ENCODE results near the gene CDC25C. TPM values are rescaled to one million over a fixed set of nuclear protein-coding genes. Genes with fewer than 3 reads are reported as not detected.

CDC25C gene
- total RNA-seq, 2 experiments from 2014 or later: not detected

DNA sequence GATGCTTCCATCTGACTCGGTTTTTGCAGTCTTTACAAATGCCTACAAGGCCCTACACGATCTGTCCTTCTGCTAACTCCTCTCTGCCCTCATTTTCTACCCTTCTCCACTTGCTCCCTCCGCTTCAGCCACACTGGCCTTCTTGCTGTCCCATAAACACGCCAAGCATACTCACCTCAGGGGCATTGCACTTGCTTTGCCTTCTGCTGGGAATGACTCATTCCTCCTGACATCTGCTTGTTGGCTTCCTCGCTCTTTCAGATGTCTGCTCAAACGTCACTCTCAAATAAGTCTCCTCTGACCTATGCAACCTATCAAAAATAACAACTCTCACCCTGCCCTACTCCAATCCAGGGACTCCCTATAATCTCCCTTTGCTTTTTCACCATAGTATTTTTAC lies 28.2 kb downstream of the CDC25C start:
- Mint-ChIP-seq H3K9me3 (no peaks in the 10 kb centered on the region), H3K36me3 (ENCODE audit: low read depth) (no peaks in the 10 kb centered on the region), H3K27ac (no peak overlapping the region), H3K27me3 (no peaks in the 10 kb centered on the region), H3K4me3 (no peak overlapping the region), H3K4me1 (ENCODE audit: low read depth) (no peaks in the 10 kb centered on the region)
- ChIA-PET POLR2A (no interaction called here), CTCF (no interaction called here)
- Histone ChIP-seq H3K27ac (ENCODE audit: low read depth in 1 of 2, low read length in 2 of 2) (no peak overlapping the region), H3K4me3 (ENCODE audit: low read length) (no peak overlapping the region), H3K9me3 (ENCODE audit: control insufficient read depth in 1 of 2, insufficient read depth in 1 of 2, low read length in 2 of 2) (no peaks in the 10 kb centered on the region), H3K4me1 (ENCODE audit: insufficient read depth, low read length) (no peaks in the 10 kb centered on the region), H3K36me3 (ENCODE audit: insufficient read depth, low read length) (no peaks in the 10 kb centered on the region), H3K27me3 (ENCODE audit: control insufficient read depth in 1 of 2, insufficient read depth in 2 of 2, low read length in 2 of 2) (no peaks in the 10 kb centered on the region)
- ATAC-seq (ENCODE audit: poor library complexity) (no peak), DNase-seq (no peak)
- TF ChIP-seq, protein P1, sequence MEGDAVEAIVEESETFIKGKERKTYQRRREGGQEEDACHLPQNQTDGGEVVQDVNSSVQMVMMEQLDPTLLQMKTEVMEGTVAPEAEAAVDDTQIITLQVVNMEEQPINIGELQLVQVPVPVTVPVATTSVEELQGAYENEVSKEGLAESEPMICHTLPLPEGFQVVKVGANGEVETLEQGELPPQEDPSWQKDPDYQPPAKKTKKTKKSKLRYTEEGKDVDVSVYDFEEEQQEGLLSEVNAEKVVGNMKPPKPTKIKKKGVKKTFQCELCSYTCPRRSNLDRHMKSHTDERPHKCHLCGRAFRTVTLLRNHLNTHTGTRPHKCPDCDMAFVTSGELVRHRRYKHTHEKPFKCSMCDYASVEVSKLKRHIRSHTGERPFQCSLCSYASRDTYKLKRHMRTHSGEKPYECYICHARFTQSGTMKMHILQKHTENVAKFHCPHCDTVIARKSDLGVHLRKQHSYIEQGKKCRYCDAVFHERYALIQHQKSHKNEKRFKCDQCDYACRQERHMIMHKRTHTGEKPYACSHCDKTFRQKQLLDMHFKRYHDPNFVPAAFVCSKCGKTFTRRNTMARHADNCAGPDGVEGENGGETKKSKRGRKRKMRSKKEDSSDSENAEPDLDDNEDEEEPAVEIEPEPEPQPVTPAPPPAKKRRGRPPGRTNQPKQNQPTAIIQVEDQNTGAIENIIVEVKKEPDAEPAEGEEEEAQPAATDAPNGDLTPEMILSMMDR (IDR thresholded peaks at IDR 0.05): no peak
- intact Hi-C loops (cut with DNase I, micrococcal nuclease): no loop called here

DNA sequence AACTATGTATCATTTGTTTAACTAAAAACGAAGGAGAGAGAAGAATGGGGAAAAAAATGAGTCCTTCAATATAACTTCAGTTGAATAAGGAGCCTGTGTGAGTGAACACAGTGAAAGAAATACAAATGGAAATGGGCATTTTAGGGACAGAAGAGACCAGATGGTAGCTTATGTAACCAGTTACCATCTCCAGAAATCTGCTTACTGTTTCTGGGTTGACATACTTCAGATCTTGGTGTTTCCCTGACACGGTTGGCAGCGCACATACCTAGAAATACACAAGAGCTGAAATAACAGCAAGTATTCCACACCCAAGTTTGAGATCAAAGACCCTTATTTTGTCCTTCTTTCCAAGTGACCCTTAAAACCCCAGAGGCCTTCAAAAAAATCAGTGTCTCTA lies 42.3 kb downstream of the CDC25C start:
- Mint-ChIP-seq H3K27me3 (no peaks in the 10 kb centered on the region), H3K36me3 (ENCODE audit: low read depth) (no peaks in the 10 kb centered on the region), H3K9me3 (no peaks in the 10 kb centered on the region), H3K4me3 (no peak overlapping the region), H3K27ac (no peak overlapping the region), H3K4me1 (ENCODE audit: low read depth) (no peaks in the 10 kb centered on the region)
- no peak for ATAC-seq (ENCODE audit: poor library complexity)
- Histone ChIP-seq H3K27ac (ENCODE audit: low read depth in 1 of 2, low read length in 2 of 2) (no peak overlapping the region), H3K4me3 (ENCODE audit: low read length) (no peak overlapping the region), H3K27me3 (ENCODE audit: control insufficient read depth in 1 of 2, insufficient read depth in 2 of 2, low read length in 2 of 2) (no peaks in the 10 kb centered on the region), H3K4me1 (ENCODE audit: insufficient read depth, low read length) (no peaks in the 10 kb centered on the region), H3K36me3 (ENCODE audit: insufficient read depth, low read length) (no peaks in the 10 kb centered on the region), H3K9me3 (ENCODE audit: control insufficient read depth in 1 of 2, insufficient read depth in 1 of 2, low read length in 2 of 2) (no peaks in the 10 kb centered on the region)
- ChIA-PET POLR2A (no interaction called here), CTCF (no interaction called here)
- no peak for DNase-seq
- intact Hi-C loops (cut with DNase I, micrococcal nuclease): no loop called here
- TF ChIP-seq, protein P1 (IDR thresholded peaks at IDR 0.05): no peak

DNA sequence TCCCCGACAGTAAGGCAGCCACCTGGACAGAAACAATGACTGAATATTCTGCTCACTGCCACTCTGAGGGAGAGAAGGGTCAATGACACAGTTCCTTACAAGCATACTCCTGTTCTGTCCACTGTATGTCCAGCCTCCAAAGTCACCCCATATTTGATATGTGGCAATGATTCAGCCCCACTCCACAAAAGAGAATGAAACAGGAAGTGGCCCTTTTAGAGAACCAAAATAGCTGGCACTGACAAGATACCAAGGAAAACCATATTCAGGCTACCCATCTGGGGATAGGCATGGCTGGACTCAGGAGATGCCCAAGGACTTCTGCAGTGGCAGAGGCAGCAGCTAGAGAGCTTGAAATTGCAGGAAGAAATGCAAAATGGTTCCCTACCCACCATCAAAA lies 44.4 kb downstream of the CDC25C start:
- Histone ChIP-seq H3K36me3 (ENCODE audit: insufficient read depth, low read length) (no peaks in the 10 kb centered on the region), H3K27me3 (ENCODE audit: control insufficient read depth in 1 of 2, insufficient read depth in 2 of 2, low read length in 2 of 2) (no peaks in the 10 kb centered on the region), H3K4me1 (ENCODE audit: insufficient read depth, low read length) (no peaks in the 10 kb centered on the region), H3K27ac (ENCODE audit: low read depth in 1 of 2, low read length in 2 of 2) (no peak overlapping the region), H3K9me3 (ENCODE audit: control insufficient read depth in 1 of 2, insufficient read depth in 1 of 2, low read length in 2 of 2) (no peaks in the 10 kb centered on the region), H3K4me3 (ENCODE audit: low read length) (no peak overlapping the region)
- ATAC-seq (ENCODE audit: poor library complexity) (no peak), DNase-seq (no peak)
- no peak overlapping the region for H3K4me3 Mint-ChIP-seq
- no peaks in the 10 kb centered on the region for H3K36me3 Mint-ChIP-seq (ENCODE audit: low read depth)
- POLR2A ChIA-PET: no interaction called here
- H3K9me3 Mint-ChIP-seq: no peaks in the 10 kb centered on the region
- CTCF ChIA-PET: no interaction called here
- H3K4me1 Mint-ChIP-seq (ENCODE audit: low read depth): no peaks in the 10 kb centered on the region
- no peaks in the 10 kb centered on the region for H3K27me3 Mint-ChIP-seq
- intact Hi-C loops (cut with DNase I, micrococcal nuclease): no loop called here
- TF ChIP-seq, protein P1 (IDR thresholded peaks at IDR 0.05): no peak
- H3K27ac Mint-ChIP-seq: no peak overlapping the region
